HepG2 (cell line): ENCODE measurements around the gene ADAMTS16. TPM values are rescaled to one million over a fixed set of nuclear protein-coding genes. Genes with fewer than 3 reads are reported as not detected.

Source experiments
- BRF2 ChIP-seq: sonication (generic); formaldehyde crosslinking; IDR thresholded peaks from 2 replicates; pipeline ENCODE4 v1.8.1; 2022; ENCODE audit warnings: mild to moderate bottlenecking, missing genetic modification reagents
- GRHL1 ChIP-seq: sonication (generic); formaldehyde crosslinking; conservative IDR thresholded peaks from 2 replicates; pipeline ENCODE4 v1.8.0; 2022; ENCODE audit warnings: missing genetic modification reagents
- KDM4B ChIP-seq: sonication (generic); formaldehyde crosslinking; IDR thresholded peaks from 2 replicates; pipeline ENCODE4 v1.4.0; 2020; ENCODE audit warnings: missing genetic modification reagents
- REST ChIP-seq, 2 experiments: IDR thresholded peaks; 2 replicates each; pipeline ENCODE4 v1.6.1; 2011 to 2012; ENCODE audit warnings: low read length in 2 of 2, borderline replicate concordance in 1 of 2, low read depth in 1 of 2, mild to moderate bottlenecking in 1 of 2, moderate library complexity in 1 of 2
- RORA ChIP-seq: sonication (generic); formaldehyde crosslinking; IDR thresholded peaks from 2 replicates; pipeline ENCODE4 v1.5.0; 2020; ENCODE audit warnings: mild to moderate bottlenecking, missing genetic modification reagents, moderate library complexity
- TARDBP ChIP-seq: sonication (generic); formaldehyde crosslinking; IDR thresholded peaks from 2 replicates; pipeline ENCODE4 v1.8.0; 2022; ENCODE audit warnings: mild to moderate bottlenecking, missing genetic modification reagents
- TIGD3 ChIP-seq: sonication (generic); formaldehyde crosslinking; IDR thresholded peaks from 2 replicates; pipeline ENCODE4 v1.5.1; 2020; ENCODE audit warnings: mild to moderate bottlenecking, missing genetic modification reagents, borderline replicate concordance
- ZC3H4 ChIP-seq: sonication (generic); formaldehyde crosslinking; IDR thresholded peaks from 2 replicates; pipeline ENCODE4 v1.4.0; 2020; ENCODE audit warnings: missing genetic modification reagents, borderline replicate concordance
- ZFP41 ChIP-seq: sonication (generic); formaldehyde crosslinking; IDR thresholded peaks from 2 replicates; pipeline ENCODE4 v1.4.0; 2020; ENCODE audit warnings: mild to moderate bottlenecking, missing genetic modification reagents, borderline replicate concordance
- ZNF362 ChIP-seq: sonication (generic); formaldehyde crosslinking; IDR thresholded peaks from 2 replicates; pipeline ENCODE4 v1.4.0; 2020; ENCODE audit warnings: missing genetic modification reagents, mild to moderate bottlenecking, borderline replicate concordance
- ZNF530 ChIP-seq: sonication (generic); formaldehyde crosslinking; IDR thresholded peaks from 2 replicates; pipeline ENCODE4 v1.5.0; 2020; ENCODE audit warnings: low read depth, mild to moderate bottlenecking, missing genetic modification reagents
- ZNF646 ChIP-seq: sonication (generic); formaldehyde crosslinking; IDR thresholded peaks from 2 replicates; pipeline ENCODE4 v1.9.0; 2021; ENCODE audit warnings: mild to moderate bottlenecking, missing genetic modification reagents
- ZSCAN25 ChIP-seq: sonication (generic); formaldehyde crosslinking; IDR thresholded peaks from 2 replicates; pipeline ENCODE4 v1.8.0; 2022; ENCODE audit warnings: mild to moderate bottlenecking, missing genetic modification reagents
- polyA plus RNA-seq, 8 experiments: library from polyadenylated mRNA; depleted of rRNA in 3 of 8; stranded (reverse) in 7 of 8; unstranded in 1 of 8; fragments of >200 nt; fragmentation: Illumina TruSeq in 4 of 8; extraction: Trizol in 4 of 8; gene quantifications; 2 replicates each; pipeline versions ENCODE4 v1.2.1 to v1.2.3, GENCODE V29; 2011 to 2016; ENCODE audit warnings: low read depth in 4 of 8, missing spikeins in 1 of 8, mixed read lengths in 1 of 8; ENCODE audit not compliant: insufficient read depth in 1 of 8
- total RNA-seq, 5 experiments: library from RNA; depleted of rRNA; stranded (reverse); fragments of >200 nt; fragmentation: Illumina TruSeq; extraction: Trizol; gene quantifications; 2 replicates each; pipeline ENCODE4 v1.2.3, GENCODE V29; 2016; ENCODE audit warnings: low read depth in 1 of 5

ADAMTS16 gene
- total and polyA plus RNA-seq, 2 of the 13 experiments (the other 11 are each of a cell fraction or from before 2014, with no cell fraction given), result 0.02 to 0.03 TPM

- TF ChIP-seq ZFP41 (CRISPR knock-in tag) (no peak), GRHL1 (CRISPR knock-in tag) (no peak), ZNF362 (CRISPR knock-in tag) (peak; percentile 87), ZSCAN25 (CRISPR knock-in tag) (0 out of 2 replicates have a peak, but pooled peaks have one; percentile 43), TARDBP (CRISPR knock-in tag) (peak; percentile 53; the same call in 1 of the 2 replicates), REST (IDR thresholded peaks at IDR 0.05; ENCODE audit: borderline replicate concordance in 1 of 2, low read depth in 1 of 2, low read length in 2 of 2) (no peak), ZNF530 (no peak), ZC3H4 (CRISPR knock-in tag) (no peak), RORA (CRISPR knock-in tag) (no peak), ZNF646 (no peak), TIGD3 (no peak), BRF2 (CRISPR knock-in tag) (no peak), KDM4B (CRISPR knock-in tag) (no peak)
Observed at GRCh38 chr5:5350101-5350500, 210.0 kb downstream of the ADAMTS16 start (continued).
